Subcutaneous preadipocyte (primary cell): ENCODE results near the gene ADD2. TPM values are rescaled to one million over a fixed set of nuclear protein-coding genes. Genes with fewer than 3 reads are reported as not detected.

Experiments
- small RNA-seq: library from RNA; depleted of rRNA; stranded (forward); fragments of <200 nt; gene quantifications from one replicate; pipeline ENCODE3, GENCODE V24; 2012
- total RNA-seq: library from RNA; depleted of rRNA; stranded (reverse); fragments of >200 nt; gene quantifications from 2 replicates; pipeline ENCODE4 v1.2.3, GENCODE V29; 2012

The ADD2 gene, protein sequence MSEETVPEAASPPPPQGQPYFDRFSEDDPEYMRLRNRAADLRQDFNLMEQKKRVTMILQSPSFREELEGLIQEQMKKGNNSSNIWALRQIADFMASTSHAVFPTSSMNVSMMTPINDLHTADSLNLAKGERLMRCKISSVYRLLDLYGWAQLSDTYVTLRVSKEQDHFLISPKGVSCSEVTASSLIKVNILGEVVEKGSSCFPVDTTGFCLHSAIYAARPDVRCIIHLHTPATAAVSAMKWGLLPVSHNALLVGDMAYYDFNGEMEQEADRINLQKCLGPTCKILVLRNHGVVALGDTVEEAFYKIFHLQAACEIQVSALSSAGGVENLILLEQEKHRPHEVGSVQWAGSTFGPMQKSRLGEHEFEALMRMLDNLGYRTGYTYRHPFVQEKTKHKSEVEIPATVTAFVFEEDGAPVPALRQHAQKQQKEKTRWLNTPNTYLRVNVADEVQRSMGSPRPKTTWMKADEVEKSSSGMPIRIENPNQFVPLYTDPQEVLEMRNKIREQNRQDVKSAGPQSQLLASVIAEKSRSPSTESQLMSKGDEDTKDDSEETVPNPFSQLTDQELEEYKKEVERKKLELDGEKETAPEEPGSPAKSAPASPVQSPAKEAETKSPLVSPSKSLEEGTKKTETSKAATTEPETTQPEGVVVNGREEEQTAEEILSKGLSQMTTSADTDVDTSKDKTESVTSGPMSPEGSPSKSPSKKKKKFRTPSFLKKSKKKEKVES
- under 0.01 and 0.20 TPM in 2 replicates for total RNA-seq

DNA sequence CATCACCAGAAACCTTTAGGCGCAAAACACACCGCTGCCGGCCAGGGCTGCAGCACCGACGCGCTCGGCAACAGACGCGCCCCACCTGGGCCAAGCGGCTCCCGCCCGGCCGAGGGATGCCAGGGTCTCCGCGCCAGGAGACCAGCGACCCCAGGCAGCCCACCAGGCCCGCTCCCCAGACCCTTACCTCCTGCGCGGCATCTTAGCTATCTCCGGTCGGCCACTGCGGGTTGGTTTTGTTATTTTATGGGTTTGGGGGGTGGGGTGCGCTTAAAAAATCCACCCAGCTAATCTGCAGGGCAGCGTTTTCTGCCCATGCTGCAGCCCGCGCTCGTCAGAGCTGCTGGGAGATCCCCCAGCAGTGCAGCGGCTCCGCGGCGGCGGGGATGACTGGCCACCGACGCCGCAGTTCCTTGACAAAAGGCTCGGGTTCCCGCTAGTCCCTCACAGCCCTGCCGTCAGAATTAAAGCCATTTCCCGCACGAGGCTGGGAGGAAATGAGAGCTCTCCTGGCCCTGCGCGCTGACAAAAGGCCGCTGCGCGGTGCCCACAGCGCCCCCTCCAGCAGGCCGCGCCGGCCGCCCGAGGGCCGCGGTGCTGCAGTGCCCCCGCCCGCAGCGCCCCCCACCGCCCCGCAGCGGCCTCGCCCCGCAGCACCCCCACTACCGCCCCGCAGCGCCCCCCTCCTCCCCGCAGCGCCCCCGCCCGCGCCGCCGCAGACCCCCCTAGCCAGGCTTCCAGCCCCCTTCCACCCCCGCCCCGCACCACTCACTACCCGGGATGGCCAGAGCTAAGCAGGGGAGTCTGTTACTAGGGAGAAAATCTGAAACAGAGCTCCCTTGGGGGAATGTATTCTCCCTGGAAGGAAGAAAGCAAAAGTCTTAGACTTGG lies at the start of gene ADD2:
Gene ADD2, minus strand, starts transcription at position 502 of the 891 bp plus-strand sequence. CDS start 61,792 bp downstream, outside the sequence.

DNA sequence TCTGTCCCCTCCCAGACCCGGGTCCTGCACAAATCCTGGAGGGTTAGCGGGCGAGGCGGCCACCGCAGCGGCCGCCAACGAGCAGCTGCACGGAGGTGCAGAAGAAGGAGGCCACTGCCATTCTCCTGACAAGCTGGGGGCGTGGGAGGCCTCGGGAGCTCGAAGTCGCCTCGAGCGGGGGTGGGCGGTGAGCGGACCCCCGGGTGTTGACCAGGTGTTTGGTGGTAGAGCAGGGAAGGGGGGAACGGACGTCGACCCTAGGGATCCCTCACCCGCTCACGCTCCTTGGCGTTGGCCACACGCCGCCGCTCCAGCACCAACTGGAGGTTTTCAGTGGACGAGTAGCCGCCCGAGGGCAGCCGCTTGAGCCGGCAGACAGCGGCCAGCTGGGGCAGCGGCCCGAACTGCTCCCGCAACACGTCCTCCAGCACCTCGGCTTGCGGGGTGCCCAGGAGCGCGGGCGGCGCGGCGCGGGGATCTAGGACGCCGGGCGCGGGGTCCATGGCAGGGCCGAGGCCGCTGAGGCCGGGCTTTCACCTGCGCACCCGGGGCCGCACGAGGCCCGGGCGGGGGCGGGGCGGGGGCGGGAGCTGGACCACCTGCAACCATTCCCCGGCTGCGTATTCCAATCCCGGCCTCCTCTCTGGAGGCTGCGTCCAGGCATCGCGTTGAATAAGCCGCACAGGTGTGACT lies 22.3 kb upstream of the ADD2 start, which contains the start of gene FIGLA:
Gene FIGLA, minus strand, starts transcription at position 508 of the 693 bp plus-strand sequence. Its CDS starts 5 bp downstream, at position 503.

Small RNAs within 50 kb of the gene (small RNA-seq; reads per million reads assigned to genes)
- not detected for gene HMGN2P21

Other genes starting within 250 kb of the ADD2 start
- gene TGFA, start 214.4 kb downstream of the ADD2 start, total RNA-seq = not detected in 2 replicates
- not detected in 2 replicates for gene FIGLA, start 22.4 kb upstream of the ADD2 start, total RNA-seq
- gene CLEC4F, start 52.4 kb upstream of the ADD2 start, total RNA-seq = not detected in 2 replicates
- gene CD207, start 67.6 kb upstream of the ADD2 start, total RNA-seq = not detected in 2 replicates
- gene VAX2, start 132.4 kb upstream of the ADD2 start, total RNA-seq = 2.2 and 2.5 TPM in 2 replicates
- 0.59 and 1.8 TPM in 2 replicates for gene ATP6V1B1, start 167.7 kb upstream of the ADD2 start, total RNA-seq
- gene ANKRD53, start 210.4 kb upstream of the ADD2 start, total RNA-seq = 0.39 and 1.8 TPM in 2 replicates
- gene TEX261, start 226.7 kb upstream of the ADD2 start, total RNA-seq = 25.7 and 25.8 TPM in 2 replicates